PC-3 (cell line): ENCODE results near the gene HYAL1. TPM values are rescaled to one million over a fixed set of nuclear protein-coding genes. Genes with fewer than 3 reads are reported as not detected.
A peak's percentile ranks its signal among the peaks of the same experiment; 100 is the strongest.

ENCODE experiments used
- ATAC-seq: fragments of 200-7000 bp; cut with Tn5 transposase; 2 replicates; pipeline ENCODE4 v1.9.1; 2020; ENCODE audit warnings: mild to moderate bottlenecking, moderate library complexity
- BruUV-seq: library from RNA; stranded (reverse); fragments of 400-500 nt; replicated peaks from 2 replicates; lab custom pipeline; 2021; lab: Mats Ljungman, UMichigan
- CTCF ChIA-PET: fragments of 300-600 bp; sonication (Branson Sonifier 250); formaldehyde crosslinking; loops from one replicate; lab custom pipeline; 2022; ENCODE audit warnings: antibody characterized with exemption; lab: Charles Lee
- POLR2A ChIA-PET: fragments of 300-600 bp; sonication (Branson Sonifier 250); formaldehyde crosslinking; loops from one replicate; lab custom pipeline; 2022; ENCODE audit warnings: antibody characterized with exemption; ENCODE audit not compliant: unreplicated experiment; lab: Charles Lee
- DNase-seq: peaks from one replicate; pipeline ENCODE4 v3.0.0-alpha.2; 2015
- H2AFZ ChIP-seq: fragments of 300-600 bp; sonication (generic); 2 replicates; pipeline ENCODE4 v1.6.0; 2016; ENCODE audit warnings: antibody characterized with exemption, low read length
- H3F3A ChIP-seq: fragments of 300-600 bp; sonication (generic); one replicate; pipeline ENCODE4 v1.6.0; 2017; ENCODE audit warnings: antibody characterized with exemption, low read length, control low read depth, mild to moderate bottlenecking; ENCODE audit not compliant: unreplicated experiment
- H3K27ac ChIP-seq: fragments of 300-600 bp; sonication (generic); 2 replicates; pipeline ENCODE4 v1.5.1; 2016; ENCODE audit warnings: mild to moderate bottlenecking, low read length
- H3K27me3 ChIP-seq: fragments of 300-600 bp; sonication (generic); 2 replicates; pipeline ENCODE4 v1.6.1; 2016; ENCODE audit warnings: low read length, mixed read lengths
- H3K36me3 ChIP-seq: fragments of 300-600 bp; sonication (generic); 2 replicates; pipeline ENCODE4 v1.6.1; 2016; ENCODE audit warnings: low read depth, mixed run types, low read length, mixed read lengths
- H3K4me1 ChIP-seq: fragments of 300-600 bp; sonication (generic); 2 replicates; pipeline ENCODE4 v1.5.1; 2016; ENCODE audit warnings: low read length; ENCODE audit not compliant: insufficient read depth
- H3K4me2 ChIP-seq: fragments of 300-600 bp; sonication (generic); 2 replicates; pipeline ENCODE4 v1.6.0; 2016; ENCODE audit warnings: low read length
- H3K4me3 ChIP-seq: fragments of 300-600 bp; sonication (generic); 2 replicates; pipeline ENCODE4 v1.5.1; 2016; ENCODE audit warnings: mild to moderate bottlenecking, low read length, mixed read lengths
- H3K79me2 ChIP-seq: fragments of 300-600 bp; sonication (generic); 2 replicates; pipeline ENCODE4 v1.6.1; 2017; ENCODE audit warnings: low read length, mixed read lengths
- H3K9ac ChIP-seq: fragments of 300-600 bp; sonication (generic); 2 replicates; pipeline ENCODE4 v1.6.0; 2016; ENCODE audit warnings: mild to moderate bottlenecking, low read length
- H3K9me2 ChIP-seq: fragments of 300-600 bp; sonication (generic); replicated peaks from 2 replicates; pipeline ENCODE4 v1.6.1; 2016; ENCODE audit warnings: mixed run types, low read length, mixed read lengths
- H3K9me3 ChIP-seq: fragments of 300-600 bp; sonication (generic); 2 replicates; pipeline ENCODE4 v1.6.1; 2016; ENCODE audit warnings: low read length, mixed read lengths
- H4K20me1 ChIP-seq: fragments of 300-600 bp; sonication (generic); 2 replicates; pipeline ENCODE4 v1.6.1; 2016; ENCODE audit warnings: low read length, mixed read lengths
- EZH2 ChIP-seq: fragments of 300-600 bp; sonication (generic); IDR thresholded peaks from one replicate; pipeline ENCODE4 v1.6.1; 2017; ENCODE audit warnings: antibody characterized with exemption, mild to moderate bottlenecking, low read length; ENCODE audit not compliant: unreplicated experiment
- EZH2phosphoT487 ChIP-seq: fragments of 300-600 bp; sonication (generic); IDR thresholded peaks from 2 replicates; pipeline ENCODE4 v1.6.1; 2018; ENCODE audit warnings: mild to moderate bottlenecking, antibody characterized with exemption, low read length, borderline replicate concordance
- intact Hi-C: fragments of 100-400 bp; cut with micrococcal nuclease; formaldehyde crosslinking; loops from 2 replicates; pipeline ENCODE4 v1.9.0; 2023
- total RNA-seq: library from RNA; depleted of rRNA; stranded (reverse); fragments of >200 nt; gene quantifications from 2 replicates; pipeline ENCODE4 v1.2.3, GENCODE V29; 2014
- TF ChIP-seq, protein P1 (sequence below): fragments of 300-600 bp; sonication (generic); conservative IDR thresholded peaks from 2 replicates; pipeline ENCODE4 v1.5.1; 2017; ENCODE audit warnings: antibody characterized with exemption, low read depth, mild to moderate bottlenecking, low read length

The HYAL1 gene
- total RNA-seq, 1 experiment from 2014 or later: 1.3 TPM

DNA sequence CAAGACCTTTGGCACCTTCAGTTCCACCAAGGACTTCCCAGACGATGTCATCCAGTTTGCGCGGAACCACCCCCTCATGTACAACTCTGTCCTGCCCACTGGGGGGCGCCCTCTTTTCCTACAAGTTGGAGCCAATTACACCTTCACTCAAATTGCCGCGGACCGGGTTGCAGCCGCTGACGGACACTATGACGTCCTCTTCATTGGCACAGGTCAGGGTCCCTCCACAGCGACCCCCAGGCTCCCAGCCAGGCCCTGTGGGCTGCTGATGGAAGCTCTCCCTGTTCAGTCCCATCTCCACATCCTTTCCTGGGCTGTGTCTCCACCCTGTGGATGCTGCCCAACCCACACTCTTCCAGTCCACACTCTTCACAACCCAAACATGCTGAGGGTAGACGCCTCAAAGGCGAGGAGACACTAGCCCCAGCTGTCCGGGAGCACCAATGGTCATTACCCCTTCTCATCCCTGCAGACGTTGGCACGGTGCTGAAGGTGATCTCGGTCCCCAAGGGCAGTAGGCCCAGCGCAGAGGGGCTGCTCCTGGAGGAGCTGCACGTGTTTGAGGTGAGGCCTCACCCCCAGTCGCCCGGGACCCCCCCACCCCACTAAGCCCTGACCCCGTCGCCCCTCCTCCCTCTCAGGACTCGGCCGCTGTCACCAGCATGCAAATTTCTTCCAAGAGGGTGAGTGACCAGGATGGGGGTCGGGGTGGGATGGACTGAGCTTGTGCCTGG, 28.8 kb downstream of the HYAL1 start:
- Histone ChIP-seq H3K79me2 (0 out of 2 replicates have a peak, but pooled peaks cover 3% of the 10 kb centered on the region), H2AFZ (no peak overlapping the region)
- intact Hi-C loops: loop anchor here (1.0 kb wide), 1 partner anchor 50 kb away; no protein-coding TSS in a partner anchor

DNA sequence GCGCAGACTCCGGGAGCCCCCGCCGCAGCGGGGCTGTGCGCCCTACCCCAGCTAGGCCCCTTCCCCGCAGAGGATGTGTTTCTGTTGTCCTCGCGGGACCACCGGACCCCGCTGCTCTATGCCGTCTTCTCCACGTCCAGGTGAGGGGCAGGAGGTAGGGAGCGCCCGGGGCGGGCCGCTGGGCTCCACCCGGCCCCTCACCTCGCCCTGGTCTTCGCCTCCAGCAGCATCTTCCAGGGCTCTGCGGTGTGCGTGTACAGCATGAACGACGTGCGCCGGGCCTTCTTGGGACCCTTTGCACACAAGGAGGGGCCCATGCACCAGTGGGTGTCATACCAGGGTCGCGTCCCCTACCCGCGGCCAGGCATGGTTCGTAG, 29.7 kb downstream of the HYAL1 start:
- Histone ChIP-seq H3K4me3 (no peak overlapping the region), H3K27me3 (no peaks in the 10 kb centered on the region), H3F3A (no peaks in the 10 kb centered on the region), H3K9ac (no peak overlapping the region), H3K9me2 (no peaks in the 10 kb centered on the region), H3K9me3 (no peaks in the 10 kb centered on the region), H4K20me1 (no peaks in the 10 kb centered on the region), H3K4me1 (peaks cover 33% of the 10 kb centered on the region), H2AFZ (no peak overlapping the region), H3K36me3 (no peaks in the 10 kb centered on the region), H3K27ac (no peak overlapping the region), H3K4me2 (no peak overlapping the region), H3K79me2 (0 out of 2 replicates have a peak, but pooled peaks cover 3% of the 10 kb centered on the region)
- intact Hi-C loops: loop anchor here (1.0 kb wide), 4 partner anchors 13 to 81 kb away; no protein-coding TSS in a partner anchor
- ChIA-PET CTCF (no interaction called here), POLR2A (no interaction called here)
- ATAC-seq (no peak), DNase-seq (no peak)
- no peak for TF ChIP-seq EZH2
- no peak for TF ChIP-seq EZH2phosphoT487
- TF ChIP-seq, protein P1, sequence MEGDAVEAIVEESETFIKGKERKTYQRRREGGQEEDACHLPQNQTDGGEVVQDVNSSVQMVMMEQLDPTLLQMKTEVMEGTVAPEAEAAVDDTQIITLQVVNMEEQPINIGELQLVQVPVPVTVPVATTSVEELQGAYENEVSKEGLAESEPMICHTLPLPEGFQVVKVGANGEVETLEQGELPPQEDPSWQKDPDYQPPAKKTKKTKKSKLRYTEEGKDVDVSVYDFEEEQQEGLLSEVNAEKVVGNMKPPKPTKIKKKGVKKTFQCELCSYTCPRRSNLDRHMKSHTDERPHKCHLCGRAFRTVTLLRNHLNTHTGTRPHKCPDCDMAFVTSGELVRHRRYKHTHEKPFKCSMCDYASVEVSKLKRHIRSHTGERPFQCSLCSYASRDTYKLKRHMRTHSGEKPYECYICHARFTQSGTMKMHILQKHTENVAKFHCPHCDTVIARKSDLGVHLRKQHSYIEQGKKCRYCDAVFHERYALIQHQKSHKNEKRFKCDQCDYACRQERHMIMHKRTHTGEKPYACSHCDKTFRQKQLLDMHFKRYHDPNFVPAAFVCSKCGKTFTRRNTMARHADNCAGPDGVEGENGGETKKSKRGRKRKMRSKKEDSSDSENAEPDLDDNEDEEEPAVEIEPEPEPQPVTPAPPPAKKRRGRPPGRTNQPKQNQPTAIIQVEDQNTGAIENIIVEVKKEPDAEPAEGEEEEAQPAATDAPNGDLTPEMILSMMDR: no peak
- BruUV-seq: no TSS peak

More for the DNA sequence above, 28.8 kb downstream of the HYAL1 start:
- Histone ChIP-seq H3K4me2 (no peak overlapping the region), H3K9me2 (no peaks in the 10 kb centered on the region), H3K4me3 (no peak overlapping the region), H3K9ac (no peak overlapping the region), H3F3A (no peaks in the 10 kb centered on the region), H3K36me3 (no peaks in the 10 kb centered on the region), H3K27me3 (no peaks in the 10 kb centered on the region), H3K9me3 (no peaks in the 10 kb centered on the region), H4K20me1 (no peaks in the 10 kb centered on the region), H3K4me1 (peaks cover 24% of the 10 kb centered on the region), H3K27ac (no peak overlapping the region)
- TF ChIP-seq EZH2: no peak
- TF ChIP-seq, protein P1: peak; percentile 97
- POLR2A ChIA-PET: no interaction called here
- ATAC-seq (peak; percentile 16), DNase-seq (peak; percentile 68)
- CTCF ChIA-PET: interaction anchor here (0.6 to 1.0 kb wide), 2 partner anchors 10 to 23 kb away, joined by 3 to 5 read pairs; no protein-coding TSS in a partner anchor
- no TSS peak for BruUV-seq
